H4 (cell line): ENCODE data around the gene TGFBRAP1. TPM values are rescaled to one million over a fixed set of nuclear protein-coding genes. Genes with fewer than 3 reads are reported as not detected.

Experiments used
- DNase-seq: peaks from one replicate; pipeline ENCODE4 v3.0.0-alpha.2; 2015; ENCODE audit warnings: low spot score
- total RNA-seq: library from RNA; depleted of rRNA; stranded (reverse); fragments of >200 nt; shearing (Covaris generic); gene quantifications from 2 replicates; pipeline ENCODE4 v1.2.3, GENCODE V29; 2014; rRNA removed

Gene TGFBRAP1
- 13.8 and 14.6 TPM in 2 replicates for total RNA-seq

GRCh38 chr2:105329561-105330495, at the start of gene TGFBRAP1:
Gene TGFBRAP1, minus strand, starts transcription at chr2:105329735. Its CDS starts 21,434 bp downstream, at chr2:105308301.
- DNase-seq: no peak

GRCh38 chr2:105378921-105379383, 49.4 kb upstream of the TGFBRAP1 start:
- DNase-seq: no peak

- no peak for DNase-seq
Observed at GRCh38 chr2:105378276-105378840, 48.8 kb upstream of the TGFBRAP1 start.

- no peak for DNase-seq
Observed at GRCh38 chr2:105377871-105378270, 48.3 kb upstream of the TGFBRAP1 start.

GRCh38 chr2:105376789-105377240, 47.3 kb upstream of the TGFBRAP1 start:
- no peak for DNase-seq

- no peak for DNase-seq
Observed at GRCh38 chr2:105376010-105376409, 46.5 kb upstream of the TGFBRAP1 start.

- no peak for DNase-seq
Observed at GRCh38 chr2:105375001-105375561, 45.5 kb upstream of the TGFBRAP1 start.

GRCh38 chr2:105373895-105374401, 44.4 kb upstream of the TGFBRAP1 start:
- no peak for DNase-seq

- DNase-seq: no peak
Observed at GRCh38 chr2:105373344-105373781, 43.8 kb upstream of the TGFBRAP1 start.

GRCh38 chr2:105371810-105372209, 42.3 kb upstream of the TGFBRAP1 start:
- no peak for DNase-seq

- DNase-seq: no peak
Observed at GRCh38 chr2:105371156-105371555, 41.6 kb upstream of the TGFBRAP1 start.

GRCh38 chr2:105369777-105370690, 40.5 kb upstream of the TGFBRAP1 start:
- peak; percentile 43 for DNase-seq

GRCh38 chr2:105368759-105369408, 39.3 kb upstream of the TGFBRAP1 start:
- DNase-seq: no peak

- DNase-seq: no peak
Observed at GRCh38 chr2:105365206-105365605, 35.7 kb upstream of the TGFBRAP1 start.

- DNase-seq: no peak
Observed at GRCh38 chr2:105364436-105365139, 35.1 kb upstream of the TGFBRAP1 start.

- DNase-seq: no peak
Observed at GRCh38 chr2:105362862-105363591, 33.5 kb upstream of the TGFBRAP1 start.

- DNase-seq: no peak
Observed at GRCh38 chr2:105361102-105361889, 31.8 kb upstream of the TGFBRAP1 start.

- no peak for DNase-seq
Observed at GRCh38 chr2:105358593-105358992, 29.1 kb upstream of the TGFBRAP1 start.
